Gastroesophageal sphincter (tissue), 3 donors: Measurements from ENCODE around the gene NFASC.

ENCODE experiments used
- POLR2A ChIP-seq, 2 donors: fragments of 450-650 bp; IDR thresholded peaks; one replicate each; pipeline ENCODE4 v1.6.1; 2017; ENCODE audit warnings: antibody characterized with exemption in 2 of 2, mild to moderate bottlenecking in 2 of 2, moderate library complexity in 1 of 2
- TF ChIP-seq, protein P1 (sequence below), 4 experiments: fragments of 200-600 bp in 2 of 4; fragments of 450-650 bp in 2 of 4; sonication (generic) in 1 of 4; IDR thresholded peaks; one replicate each; pipeline ENCODE4 v1.5.1; 2017 to 2019; ENCODE audit warnings: antibody characterized with exemption in 4 of 4, mild to moderate bottlenecking in 2 of 4, moderate library complexity in 2 of 4

GRCh38 chr1:204894606-204895005 lies 23.9 kb downstream of the NFASC start:
- no peak for TF ChIP-seq POLR2A (IDR thresholded peaks at IDR 0.05)
- TF ChIP-seq, protein P1, sequence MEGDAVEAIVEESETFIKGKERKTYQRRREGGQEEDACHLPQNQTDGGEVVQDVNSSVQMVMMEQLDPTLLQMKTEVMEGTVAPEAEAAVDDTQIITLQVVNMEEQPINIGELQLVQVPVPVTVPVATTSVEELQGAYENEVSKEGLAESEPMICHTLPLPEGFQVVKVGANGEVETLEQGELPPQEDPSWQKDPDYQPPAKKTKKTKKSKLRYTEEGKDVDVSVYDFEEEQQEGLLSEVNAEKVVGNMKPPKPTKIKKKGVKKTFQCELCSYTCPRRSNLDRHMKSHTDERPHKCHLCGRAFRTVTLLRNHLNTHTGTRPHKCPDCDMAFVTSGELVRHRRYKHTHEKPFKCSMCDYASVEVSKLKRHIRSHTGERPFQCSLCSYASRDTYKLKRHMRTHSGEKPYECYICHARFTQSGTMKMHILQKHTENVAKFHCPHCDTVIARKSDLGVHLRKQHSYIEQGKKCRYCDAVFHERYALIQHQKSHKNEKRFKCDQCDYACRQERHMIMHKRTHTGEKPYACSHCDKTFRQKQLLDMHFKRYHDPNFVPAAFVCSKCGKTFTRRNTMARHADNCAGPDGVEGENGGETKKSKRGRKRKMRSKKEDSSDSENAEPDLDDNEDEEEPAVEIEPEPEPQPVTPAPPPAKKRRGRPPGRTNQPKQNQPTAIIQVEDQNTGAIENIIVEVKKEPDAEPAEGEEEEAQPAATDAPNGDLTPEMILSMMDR (IDR thresholded peaks at IDR 0.05): no peak
